Panc1 (cell line): ENCODE data around the gene ITPR3. TPM values are rescaled to one million over a fixed set of nuclear protein-coding genes. Genes with fewer than 3 reads are reported as not detected.

Experiments used
- ATAC-seq: fragments of 200-7000 bp; cut with Tn5 transposase; 2 replicates; pipeline ENCODE4 v1.9.1; 2020; ENCODE audit warnings: mild to moderate bottlenecking, moderate library complexity
- BruUV-seq: library from RNA; stranded (reverse); fragments of 400-500 nt; replicated peaks from 2 replicates; lab custom pipeline; 2021; lab: Mats Ljungman, UMichigan
- CTCF ChIA-PET: fragments of 300-600 bp; sonication (Branson Sonifier 250); formaldehyde crosslinking; loops from one replicate; lab custom pipeline; 2022; ENCODE audit warnings: antibody characterized with exemption; lab: Charles Lee
- POLR2A ChIA-PET: fragments of 300-600 bp; sonication (Branson Sonifier 250); formaldehyde crosslinking; loops from one replicate; lab custom pipeline; 2022; ENCODE audit warnings: antibody characterized with exemption; lab: Charles Lee
- DNase-seq: peaks from one replicate; pipeline ENCODE4 v3.0.0-alpha.2; 2010; ENCODE audit warnings: low read depth, low spot score
- H3K27ac ChIP-seq: 2 replicates; pipeline ENCODE4 v1.5.1; 2011; ENCODE audit warnings: mild to moderate bottlenecking, low read length, inconsistent platforms
- H3K27me3 ChIP-seq: fragments of 200-500 bp; sonication (Bioruptor generic); 2 replicates; pipeline ENCODE4 v1.6.0; 2014; ENCODE audit warnings: low read length, inconsistent platforms; ENCODE audit not compliant: control insufficient read depth, insufficient read depth
- H3K36me3 ChIP-seq: fragments of 200-500 bp; sonication (Bioruptor generic); 2 replicates; pipeline ENCODE4 v1.5.1; 2014; ENCODE audit warnings: inconsistent platforms, mild to moderate bottlenecking, low read length, moderate library complexity; ENCODE audit not compliant: control insufficient read depth, insufficient read depth
- H3K4me1 ChIP-seq: 2 replicates; pipeline ENCODE4 v1.5.1; 2011; ENCODE audit warnings: inconsistent platforms, mild to moderate bottlenecking, low read length, moderate library complexity; ENCODE audit not compliant: control insufficient read depth, insufficient read depth
- H3K4me3 ChIP-seq, 2 experiments: 2 replicates each; pipeline ENCODE4 v1.5.1; 2011 to 2012; ENCODE audit warnings: low read depth in 2 of 2, low read length in 2 of 2, mild to moderate bottlenecking in 2 of 2, inconsistent platforms in 1 of 2, moderate library complexity in 1 of 2
- H3K9me3 ChIP-seq: fragments of 200-500 bp; sonication (Bioruptor generic); 2 replicates; pipeline ENCODE4 v1.5.1; 2014; ENCODE audit warnings: low read depth, mild to moderate bottlenecking, inconsistent platforms, low read length, moderate library complexity; ENCODE audit not compliant: control insufficient read depth, insufficient read depth
- CTCF ChIP-seq: fragments of 450-650 bp; IDR thresholded peaks from 2 replicates; pipeline ENCODE4 v1.5.1; 2017; ENCODE audit warnings: mild to moderate bottlenecking
- POLR2AphosphoS5 ChIP-seq: IDR thresholded peaks from 2 replicates; pipeline ENCODE4 v1.6.1; 2012; ENCODE audit warnings: mild to moderate bottlenecking, low read depth, low read length, moderate library complexity
- REST ChIP-seq, 2 experiments: IDR thresholded peaks; 2 replicates each; pipeline ENCODE4 v1.6.1; 2011 to 2012; ENCODE audit warnings: low read depth in 2 of 2, control low read depth in 1 of 2, low read length in 1 of 2, mild to moderate bottlenecking in 1 of 2, moderate library complexity in 1 of 2; ENCODE audit not compliant: insufficient read depth in 1 of 2
- SIN3A ChIP-seq: IDR thresholded peaks from 2 replicates; pipeline ENCODE4 v1.6.1; 2012; ENCODE audit warnings: low read depth, mild to moderate bottlenecking, low read length, moderate library complexity, borderline replicate concordance; ENCODE audit not compliant: insufficient read depth
- TCF7L2 ChIP-seq: IDR thresholded peaks from 2 replicates; pipeline ENCODE4 v1.6.1; 2011; ENCODE audit warnings: mild to moderate bottlenecking, low read depth, low read length, inconsistent platforms
- in situ Hi-C: cut with HindIII; loops from 2 replicates; pipeline ENCODE4 v1.10.0; 2016; ENCODE audit warnings: low sequenced_read_pairs, low pct_unique_long_range_greater_than_20kb
- intact Hi-C: fragments of 100-400 bp; cut with micrococcal nuclease; formaldehyde crosslinking; loops from one replicate; pipeline ENCODE4 v1.10.0; 2022; ENCODE audit not compliant: unreplicated experiment
- microRNA-seq: library from miRNA; unstranded; fragments of <30 nt; microRNA quantifications from one replicate; pipeline ENCODE4 v1.1.0, GENCODE V29; 2020; ENCODE audit not compliant: unreplicated experiment
- total RNA-seq: library from RNA; stranded (reverse); gene quantifications from one replicate; pipeline ENCODE4 v1.2.1, GENCODE V29; 2021; ENCODE audit not compliant: unreplicated experiment

The ITPR3 gene
- total RNA-seq, 1 experiment from 2014 or later, result 65.8 TPM

GRCh38 chr6:33745548-33745947 lies 124.4 kb downstream of the ITPR3 start:
- Histone ChIP-seq H3K4me3 (no peak overlapping the region), H3K27me3 (no peaks in the 10 kb centered on the region), H3K4me1 (peaks cover 9% of the 10 kb centered on the region), H3K27ac (peak overlapping the region; percentile 12; the same call in 1 of the 2 replicates), H3K36me3 (no peaks in the 10 kb centered on the region), H3K9me3 (no peaks in the 10 kb centered on the region)
- ChIA-PET POLR2A (interaction anchor here (0.5 kb wide), 1 partner anchor 10 kb away, joined by 4 read pairs; no protein-coding TSS in a partner anchor), CTCF (interaction anchor here (0.5 to 3.9 kb wide), 2 partner anchors 16 to 407 kb away, joined by 5 to 24 read pairs; no protein-coding TSS in a partner anchor)
- TF ChIP-seq TCF7L2, result no peak
- TF ChIP-seq SIN3A, result no peak
- TF ChIP-seq CTCF, result no peak
- TF ChIP-seq POLR2AphosphoS5, result no peak
- no peak for TF ChIP-seq REST (IDR thresholded peaks at IDR 0.05; ENCODE audit: insufficient read depth in 1 of 2, low read depth in 2 of 2, low read length in 1 of 2)
- no peak for ATAC-seq
- in situ Hi-C loops (no loop called here), intact Hi-C loops (loop anchor here (10.0 kb wide), 1 partner anchor 409 kb away; no protein-coding TSS in a partner anchor)
- no peak for DNase-seq
- no TSS peak for BruUV-seq

Small RNAs within 50 kb of the gene (microRNA-seq; reads per million reads assigned to microRNA genes)
- 8.9 reads per million, percentile 27 among the genes with 10 or more reads in this experiment for gene MIR3934

Other genes starting within 250 kb of the ITPR3 start
- gene KIFC1, start 229.5 kb upstream of the ITPR3 start, total RNA-seq, result 81.8 TPM
- 51.6 TPM for gene PHF1, start 210.3 kb upstream of the ITPR3 start, total RNA-seq
- gene CUTA, start 203.2 kb upstream of the ITPR3 start, total RNA-seq, result 338 TPM
- gene SYNGAP1, start 201.3 kb upstream of the ITPR3 start, total RNA-seq, result 29.0 TPM
- gene ZBTB9, start 166.7 kb upstream of the ITPR3 start, total RNA-seq, result 17.6 TPM
- 31.5 TPM for gene BAK1, start 41.0 kb upstream of the ITPR3 start, total RNA-seq
- 135 TPM for gene UQCC2, start 90.4 kb downstream of the ITPR3 start, total RNA-seq
- not detected for gene IP6K3, start 125.6 kb downstream of the ITPR3 start, total RNA-seq
- 89.8 TPM for gene LEMD2, start 167.8 kb downstream of the ITPR3 start, total RNA-seq
- not detected for gene MLN, start 182.7 kb downstream of the ITPR3 start, total RNA-seq